ENCODE results near the gene HHAT.

GRCh38 chr1:210321131-210321530 is 7.6 kb upstream of the HHAT start:
- TF ChIP-seq CTCF (IDR thresholded peaks at IDR 0.05) (no peak), POLR2A (IDR thresholded peaks at IDR 0.05) (no peak)
